Measurements from ENCODE around the gene MMADHC.

- TF ChIP-seq CTCF (IDR thresholded peaks at IDR 0.05) (no peak), EP300 (IDR thresholded peaks at IDR 0.05) (no peak), POLR2A (IDR thresholded peaks at IDR 0.05) (no peak)
These were observed 6.8 kb upstream of the MMADHC start for GRCh38 chr2:149594411-149594810.
